Measurements from ENCODE around the gene DNAH2.

- TF ChIP-seq CTCF (IDR thresholded peaks at IDR 0.05; ENCODE audit: insufficient read depth, low read length, poor library complexity, severe bottlenecking) (no peak), EZH2phosphoT487 (conservative IDR thresholded peaks at IDR 0.05; ENCODE audit: low read length) (no peak)
Measured at GRCh38 chr17:7864995-7865650, 147.6 kb downstream of the DNAH2 start.

All from SU-DHL-6 (cell line).